ENCODE measurements around the gene PIK3R1. TPM values are rescaled to one million over a fixed set of nuclear protein-coding genes. Genes with fewer than 3 reads are reported as not detected.

Gene PIK3R1
- total RNA-seq, 1 donor from 2014 or later = 60.0 TPM

DNA sequence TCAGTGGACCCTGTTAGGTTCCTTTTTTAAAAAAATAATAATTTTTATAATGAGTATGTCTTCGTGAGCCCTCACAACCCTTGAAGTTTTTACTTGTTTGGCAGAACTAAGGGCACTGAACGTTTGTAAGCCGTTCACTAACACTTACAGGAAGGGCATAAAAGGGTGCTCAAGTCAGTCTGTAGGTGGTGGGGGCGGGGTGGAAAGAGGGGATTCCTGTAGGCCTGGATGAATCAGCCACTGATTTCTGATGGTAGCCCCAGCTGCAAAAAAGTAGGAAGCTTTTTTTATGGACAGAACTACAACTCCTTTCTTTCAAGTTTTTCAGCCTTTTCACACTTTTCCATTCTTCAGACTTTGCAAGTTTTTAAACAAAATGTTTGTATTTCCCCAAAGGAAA lies 35.8 kb downstream of the PIK3R1 start:
- no peaks in the 10 kb centered on the region for H3K27me3 Mint-ChIP-seq (ENCODE audit: low read depth)
- intact Hi-C loops (cut with micrococcal nuclease) = loop anchor here (2.0 to 10.0 kb wide), 3 partner anchors 37 to 1047 kb away; partner anchors contain the start of gene PIK3R1
- no peaks in the 10 kb centered on the region for H3K9me3 Mint-ChIP-seq
- H3K36me3 Mint-ChIP-seq (ENCODE audit: low read depth) = peaks cover 18% of the 10 kb centered on the region
- no peak for DNase-seq (ENCODE audit: low spot score)
- H3K4me3 Mint-ChIP-seq (ENCODE audit: low read depth) = no peak overlapping the region
- H3K4me1 Mint-ChIP-seq (ENCODE audit: low read depth) = peaks cover 73% of the 10 kb centered on the region
- H3K27ac Mint-ChIP-seq = peak overlapping the region; percentile 44

DNA sequence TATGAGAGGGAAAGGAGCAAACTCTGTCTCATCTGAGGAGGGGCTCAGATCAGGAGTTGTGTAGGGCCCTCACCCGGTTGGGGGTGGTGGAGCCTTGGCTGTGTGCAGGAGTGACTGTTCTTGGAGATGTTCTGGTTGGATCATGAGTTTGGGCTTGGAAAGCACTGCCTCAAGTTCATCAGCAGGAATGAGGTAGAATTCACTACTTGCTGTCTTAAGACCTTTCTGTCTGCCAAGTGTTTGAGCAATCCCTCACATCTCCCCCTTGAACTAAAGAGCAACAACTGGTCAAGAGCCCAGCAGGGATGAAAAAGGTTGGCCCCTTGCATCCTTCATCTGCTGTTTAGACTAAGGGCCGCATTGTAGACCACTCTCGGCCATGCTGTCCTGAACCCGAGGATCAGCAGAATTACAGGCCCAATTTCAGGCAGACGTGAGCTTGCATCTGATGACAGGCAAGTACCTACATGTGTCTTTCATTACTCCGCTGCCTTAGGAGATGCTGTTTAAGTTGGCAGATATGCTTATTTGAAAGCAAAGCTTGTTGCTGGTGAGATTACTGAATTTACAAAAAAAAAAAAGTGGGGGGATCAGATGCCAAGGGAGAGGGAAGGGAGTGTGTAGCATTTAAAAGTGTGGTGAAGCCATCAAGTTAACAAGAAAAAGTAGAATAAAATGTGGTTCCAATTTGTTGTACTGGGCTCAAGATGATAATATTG lies 36.4 kb downstream of the PIK3R1 start:
- Mint-ChIP-seq H3K36me3 (ENCODE audit: low read depth) (peaks cover 21% of the 10 kb centered on the region), H3K27ac (peak overlapping the region; percentile 44), H3K27me3 (ENCODE audit: low read depth) (no peaks in the 10 kb centered on the region), H3K4me1 (ENCODE audit: low read depth) (peaks cover 76% of the 10 kb centered on the region), H3K4me3 (ENCODE audit: low read depth) (no peak overlapping the region), H3K9me3 (no peaks in the 10 kb centered on the region)
- intact Hi-C loops (cut with micrococcal nuclease) = loop anchor here (2.0 to 10.0 kb wide), 3 partner anchors 37 to 1047 kb away; partner anchors contain the start of gene PIK3R1
- DNase-seq (ENCODE audit: low spot score) = no peak

DNA sequence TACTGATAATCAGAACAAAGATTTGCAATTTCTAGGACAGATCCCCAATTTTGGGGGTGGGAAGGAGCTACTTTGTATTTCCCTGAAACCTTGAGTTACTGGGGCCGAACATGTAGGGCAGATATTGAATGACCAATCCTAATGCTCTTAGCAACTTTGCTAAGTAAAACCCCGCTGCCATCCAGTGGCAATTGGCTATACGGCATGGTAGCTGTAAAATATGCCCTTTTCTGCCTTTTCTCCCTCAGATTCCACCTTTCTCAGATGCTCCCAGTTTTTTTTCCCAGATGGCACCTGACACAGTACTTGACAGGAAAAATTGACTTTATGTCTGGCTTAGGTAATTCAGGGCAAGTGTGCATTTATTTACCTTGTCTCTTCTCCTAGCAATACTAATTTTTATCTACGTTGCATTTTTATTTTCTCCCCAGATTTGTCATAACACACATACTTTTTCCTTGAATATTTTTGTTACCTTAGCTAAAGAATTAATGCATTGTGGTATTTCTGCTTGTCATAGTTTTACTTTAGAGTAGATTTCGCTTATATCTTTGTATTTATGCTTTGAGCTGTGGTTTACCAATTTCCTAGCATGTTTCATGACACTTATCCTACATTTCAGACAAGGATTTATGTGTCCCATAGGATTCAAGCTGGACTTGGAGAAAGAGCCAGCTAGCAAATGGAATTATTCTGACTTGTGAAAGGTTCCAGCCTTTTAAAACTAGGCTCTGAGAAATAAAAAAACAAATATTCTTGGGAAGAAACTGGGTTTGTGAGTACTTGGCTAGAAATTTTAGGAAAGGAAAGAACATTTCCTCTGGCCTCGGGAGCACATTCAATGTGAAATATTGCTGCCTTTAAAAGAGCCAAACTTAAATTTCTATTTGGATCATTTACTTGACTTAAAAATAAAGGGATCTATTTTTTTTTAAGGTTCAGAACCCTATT lies 37.4 kb downstream of the PIK3R1 start:
- H3K9me3 Mint-ChIP-seq = no peaks in the 10 kb centered on the region
- DNase-seq (ENCODE audit: low spot score) = no peak
- H3K27ac Mint-ChIP-seq = no peak overlapping the region
- no peaks in the 10 kb centered on the region for H3K27me3 Mint-ChIP-seq (ENCODE audit: low read depth)
- intact Hi-C loops (cut with micrococcal nuclease) = loop anchor here (5.0 to 10.0 kb wide), 2 partner anchors 1006 to 1048 kb away; no protein-coding TSS in a partner anchor
- peaks cover 85% of the 10 kb centered on the region for H3K4me1 Mint-ChIP-seq (ENCODE audit: low read depth)
- H3K4me3 Mint-ChIP-seq (ENCODE audit: low read depth) = no peak overlapping the region
- H3K36me3 Mint-ChIP-seq (ENCODE audit: low read depth) = peaks cover 23% of the 10 kb centered on the region

DNA sequence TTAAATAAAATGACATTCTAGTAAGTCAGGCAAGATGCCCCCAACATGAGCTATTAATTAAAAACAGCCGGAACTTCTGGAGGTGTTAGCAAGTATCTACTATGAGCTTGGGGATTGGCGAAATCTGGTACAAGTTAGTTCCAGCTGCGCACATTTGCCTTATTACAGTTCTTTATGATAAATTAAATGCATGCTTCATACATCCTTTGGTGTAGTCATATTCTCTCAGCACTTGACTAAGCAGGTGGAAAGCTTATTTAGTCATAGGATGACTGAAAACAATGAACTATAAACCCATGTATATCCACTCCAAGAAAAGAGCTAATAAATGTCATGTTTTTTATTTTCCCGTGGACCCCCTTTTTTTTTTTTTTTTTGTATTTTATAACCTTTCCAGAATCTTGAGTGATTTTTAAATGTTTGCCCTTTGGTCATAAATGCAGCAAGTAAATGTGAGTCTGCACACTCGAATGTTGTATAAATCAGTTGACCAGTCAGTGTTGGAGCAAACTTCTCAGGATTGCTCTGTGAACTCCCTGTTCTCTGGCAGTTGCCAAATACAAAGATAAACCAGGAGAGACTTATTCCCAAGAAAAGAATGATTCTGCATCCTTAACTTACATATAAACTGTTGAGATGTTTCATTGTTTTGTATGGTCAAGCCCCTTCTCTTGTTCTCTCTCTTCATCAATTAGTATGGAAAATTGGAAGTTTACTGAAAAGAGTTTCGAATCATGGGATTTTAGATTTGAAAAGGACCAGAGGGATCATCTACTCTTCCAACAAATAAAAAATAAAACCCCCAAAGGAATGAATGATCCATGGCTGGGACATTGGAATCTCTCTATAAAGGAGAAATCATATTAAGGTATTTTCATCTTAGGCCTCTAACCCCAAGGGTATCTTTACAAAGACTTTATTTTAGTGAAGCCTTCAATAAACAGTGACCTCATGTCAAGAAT lies 38.3 kb downstream of the PIK3R1 start:
- Mint-ChIP-seq H3K4me1 (ENCODE audit: low read depth) (peaks cover 88% of the 10 kb centered on the region), H3K36me3 (ENCODE audit: low read depth) (peaks cover 22% of the 10 kb centered on the region), H3K27me3 (ENCODE audit: low read depth) (no peaks in the 10 kb centered on the region), H3K9me3 (no peaks in the 10 kb centered on the region), H3K4me3 (ENCODE audit: low read depth) (no peak overlapping the region), H3K27ac (no peak overlapping the region)
- intact Hi-C loops (cut with micrococcal nuclease) = loop anchor here (2.0 to 10.0 kb wide), 3 partner anchors 13 to 1049 kb away; no protein-coding TSS in a partner anchor
- DNase-seq (ENCODE audit: low spot score) = no peak

DNA sequence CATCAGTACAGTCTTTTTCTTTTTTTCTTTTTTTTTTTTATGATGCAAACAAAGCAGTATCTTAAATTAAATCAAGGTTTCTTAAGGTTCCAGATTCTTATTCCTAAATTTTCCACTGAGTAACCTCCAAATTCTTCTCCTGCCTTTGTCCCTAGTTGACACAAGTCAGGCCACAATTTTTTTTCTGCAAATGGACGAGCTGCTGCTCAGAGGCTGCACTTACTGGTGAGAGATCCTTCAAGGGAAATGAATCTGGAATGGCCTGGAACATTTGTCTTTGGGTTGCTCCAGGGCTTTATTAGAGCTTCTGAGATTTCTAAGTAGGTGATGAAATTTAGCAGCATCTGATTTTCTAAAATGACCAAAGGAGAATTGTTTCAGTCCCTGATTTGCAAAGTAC lies 39.3 kb downstream of the PIK3R1 start:
- intact Hi-C loops (cut with micrococcal nuclease) = loop anchor here (2.0 to 10.0 kb wide), 3 partner anchors 14 to 1050 kb away; no protein-coding TSS in a partner anchor
- Mint-ChIP-seq H3K27ac (no peak overlapping the region), H3K4me3 (ENCODE audit: low read depth) (no peak overlapping the region), H3K36me3 (ENCODE audit: low read depth) (peaks cover 28% of the 10 kb centered on the region), H3K9me3 (no peaks in the 10 kb centered on the region), H3K27me3 (ENCODE audit: low read depth) (no peaks in the 10 kb centered on the region), H3K4me1 (ENCODE audit: low read depth) (peaks cover 88% of the 10 kb centered on the region)
- no peak for DNase-seq (ENCODE audit: low spot score)

DNA sequence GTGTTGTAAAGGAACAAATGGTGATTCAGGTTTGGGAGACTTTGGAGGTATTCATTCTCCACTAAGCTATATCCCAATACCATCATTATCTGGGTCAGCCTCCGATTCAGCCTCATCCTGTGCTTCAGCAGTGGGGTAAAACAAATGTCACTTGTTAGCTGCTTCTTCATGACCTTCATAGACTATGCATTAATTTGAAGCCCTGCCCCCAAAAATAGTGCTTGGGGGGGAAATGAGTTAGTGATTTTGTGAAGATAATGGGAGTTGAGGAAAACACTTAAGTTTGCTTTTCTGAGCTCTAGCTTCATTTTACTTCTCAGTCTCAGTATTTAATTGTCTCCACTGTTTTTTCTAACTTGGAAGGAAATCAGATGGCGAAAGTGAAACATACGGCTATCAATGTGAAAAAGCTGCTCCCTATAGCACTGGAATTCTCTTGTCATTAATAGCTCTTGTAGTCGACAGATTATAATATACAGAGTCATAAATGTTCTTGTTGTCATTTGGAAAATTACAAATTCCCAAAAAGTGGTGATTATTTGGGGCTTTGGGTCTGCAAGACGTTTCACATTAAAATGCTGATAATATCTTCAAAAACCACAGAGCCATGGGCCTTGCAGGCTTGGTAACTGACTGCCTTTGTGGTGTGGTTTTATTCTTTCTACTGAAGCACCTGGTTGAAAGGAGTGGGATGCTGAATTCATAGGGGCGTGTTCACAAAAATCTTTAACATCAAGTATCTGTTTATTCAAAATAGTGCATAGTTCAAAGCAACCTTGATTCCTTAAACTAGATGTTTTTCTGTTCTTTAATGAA lies 40.0 kb downstream of the PIK3R1 start:
- Mint-ChIP-seq H3K27me3 (ENCODE audit: low read depth) (no peaks in the 10 kb centered on the region), H3K9me3 (no peaks in the 10 kb centered on the region), H3K36me3 (ENCODE audit: low read depth) (peaks cover 33% of the 10 kb centered on the region), H3K4me1 (ENCODE audit: low read depth) (peaks cover 88% of the 10 kb centered on the region), H3K4me3 (ENCODE audit: low read depth) (peak overlapping the region; percentile 60), H3K27ac (peak overlapping the region; percentile 77)
- intact Hi-C loops (cut with micrococcal nuclease) = loop anchor here (2.0 to 10.0 kb wide), 2 partner anchors 15 to 1051 kb away; no protein-coding TSS in a partner anchor
- no peak for DNase-seq (ENCODE audit: low spot score)

DNA sequence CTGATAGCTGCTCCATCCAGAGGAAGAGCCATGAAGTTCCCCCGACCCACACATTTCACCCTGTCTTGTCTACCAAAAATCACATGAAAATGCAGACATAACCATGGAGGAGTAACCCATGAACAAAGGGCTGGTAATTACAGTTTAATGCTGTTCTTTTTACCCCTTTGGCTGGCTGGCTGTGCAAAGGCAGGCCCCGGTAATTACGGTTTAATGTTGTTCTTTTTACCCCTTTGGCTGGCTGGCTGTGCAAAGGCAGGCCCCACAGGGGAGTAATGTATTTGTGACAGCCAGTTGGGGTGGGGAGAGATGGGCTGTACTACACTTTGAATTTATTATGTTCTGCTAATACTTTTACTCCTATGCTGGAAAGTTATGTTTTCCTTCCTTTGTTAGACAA lies 41.7 kb downstream of the PIK3R1 start:
- DNase-seq (ENCODE audit: low spot score) = no peak
- H3K36me3 Mint-ChIP-seq (ENCODE audit: low read depth) = peaks cover 36% of the 10 kb centered on the region
- peaks cover 86% of the 10 kb centered on the region for H3K4me1 Mint-ChIP-seq (ENCODE audit: low read depth)
- intact Hi-C loops (cut with micrococcal nuclease) = loop anchor here (10.0 kb wide), 1 partner anchor 1052 kb away; no protein-coding TSS in a partner anchor
- H3K27me3 Mint-ChIP-seq (ENCODE audit: low read depth) = no peaks in the 10 kb centered on the region
- no peak overlapping the region for H3K27ac Mint-ChIP-seq
- no peak overlapping the region for H3K4me3 Mint-ChIP-seq (ENCODE audit: low read depth)
- no peaks in the 10 kb centered on the region for H3K9me3 Mint-ChIP-seq

DNA sequence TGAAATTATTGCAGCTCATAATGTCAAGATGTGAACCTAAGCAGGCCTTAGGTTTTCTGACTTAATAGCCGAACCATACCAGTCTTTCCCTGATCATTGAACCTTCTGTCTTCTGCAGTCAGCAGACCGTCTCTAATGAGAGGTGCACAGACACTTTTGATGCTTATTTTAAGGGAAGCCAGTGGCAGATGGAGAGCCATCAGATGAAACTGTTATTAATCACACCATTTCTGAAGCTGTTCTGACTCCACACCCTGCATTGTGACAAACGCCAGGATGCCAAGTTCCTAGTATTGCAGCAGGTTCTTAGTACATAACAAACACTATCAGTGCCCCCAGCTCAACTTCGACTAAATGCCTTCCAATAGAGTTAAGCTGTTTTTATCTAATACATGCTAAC lies 43.0 kb downstream of the PIK3R1 start:
- intact Hi-C loops (cut with micrococcal nuclease) = loop anchor here (10.0 kb wide), 1 partner anchor 1054 kb away; no protein-coding TSS in a partner anchor
- peaks cover 79% of the 10 kb centered on the region for H3K4me1 Mint-ChIP-seq (ENCODE audit: low read depth)
- H3K27ac Mint-ChIP-seq = peak overlapping the region; percentile 43

DNA sequence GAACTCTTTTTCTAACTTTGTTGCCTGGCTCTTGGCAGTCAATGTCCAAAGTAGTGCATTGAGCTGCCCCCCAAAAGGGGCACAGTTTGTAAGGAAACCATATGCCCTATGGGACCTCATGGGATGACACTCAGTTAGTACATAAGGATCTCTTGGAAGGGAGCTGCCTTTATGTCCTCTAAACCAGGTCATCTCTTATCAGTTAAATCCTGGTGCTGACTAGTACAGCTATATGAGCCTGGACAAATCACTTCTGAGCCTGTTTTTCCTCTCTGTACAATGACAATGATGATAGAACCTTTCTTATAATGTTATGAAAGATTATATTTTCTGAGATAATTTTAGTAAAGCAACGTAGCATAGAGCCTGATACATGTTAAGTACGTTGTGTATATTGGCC lies 44.1 kb downstream of the PIK3R1 start:
- peaks cover 71% of the 10 kb centered on the region for H3K4me1 Mint-ChIP-seq (ENCODE audit: low read depth)
- H3K4me3 Mint-ChIP-seq (ENCODE audit: low read depth) = no peak overlapping the region
- H3K27ac Mint-ChIP-seq = no peak overlapping the region
- H3K27me3 Mint-ChIP-seq (ENCODE audit: low read depth) = no peaks in the 10 kb centered on the region
- no peaks in the 10 kb centered on the region for H3K9me3 Mint-ChIP-seq
- H3K36me3 Mint-ChIP-seq (ENCODE audit: low read depth) = peaks cover 32% of the 10 kb centered on the region
- intact Hi-C loops (cut with micrococcal nuclease) = loop anchor here (2.0 to 10.0 kb wide), 3 partner anchors 15 to 1055 kb away; no protein-coding TSS in a partner anchor
- no peak for DNase-seq (ENCODE audit: low spot score)

More for the DNA sequence above, 43.0 kb downstream of the PIK3R1 start:
- Mint-ChIP-seq H3K4me3 (ENCODE audit: low read depth) (no peak overlapping the region), H3K36me3 (ENCODE audit: low read depth) (peaks cover 36% of the 10 kb centered on the region), H3K27me3 (ENCODE audit: low read depth) (no peaks in the 10 kb centered on the region), H3K9me3 (no peaks in the 10 kb centered on the region)
- no peak for DNase-seq (ENCODE audit: low spot score)

DNA sequence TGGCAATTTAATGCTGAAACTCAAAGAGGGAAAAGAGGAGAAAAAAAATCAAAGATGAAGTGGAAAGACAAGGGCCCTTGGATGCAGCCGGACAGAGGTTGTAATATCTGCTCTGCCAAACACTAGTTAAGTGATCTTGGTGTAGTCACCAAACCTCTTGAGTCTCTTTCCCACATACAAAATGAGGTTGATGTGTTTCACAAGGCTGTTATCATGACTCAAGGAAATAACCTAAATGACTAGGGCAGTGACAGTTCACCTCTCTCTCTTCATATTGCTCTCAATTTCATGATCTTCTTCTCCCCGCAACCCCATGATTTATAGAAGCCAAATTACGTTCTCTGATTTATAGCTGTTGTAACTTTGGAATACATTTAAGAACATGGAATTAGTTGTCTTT lies 44.9 kb downstream of the PIK3R1 start:
- Mint-ChIP-seq H3K9me3 (no peaks in the 10 kb centered on the region), H3K36me3 (ENCODE audit: low read depth) (peaks cover 28% of the 10 kb centered on the region), H3K27ac (peak overlapping the region; percentile 16), H3K4me3 (ENCODE audit: low read depth) (no peak overlapping the region), H3K4me1 (ENCODE audit: low read depth) (peaks cover 71% of the 10 kb centered on the region), H3K27me3 (ENCODE audit: low read depth) (no peaks in the 10 kb centered on the region)
- no peak for DNase-seq (ENCODE audit: low spot score)
- intact Hi-C loops (cut with micrococcal nuclease) = loop anchor here (2.0 to 10.0 kb wide), 2 partner anchors 14 to 746 kb away; no protein-coding TSS in a partner anchor

DNA sequence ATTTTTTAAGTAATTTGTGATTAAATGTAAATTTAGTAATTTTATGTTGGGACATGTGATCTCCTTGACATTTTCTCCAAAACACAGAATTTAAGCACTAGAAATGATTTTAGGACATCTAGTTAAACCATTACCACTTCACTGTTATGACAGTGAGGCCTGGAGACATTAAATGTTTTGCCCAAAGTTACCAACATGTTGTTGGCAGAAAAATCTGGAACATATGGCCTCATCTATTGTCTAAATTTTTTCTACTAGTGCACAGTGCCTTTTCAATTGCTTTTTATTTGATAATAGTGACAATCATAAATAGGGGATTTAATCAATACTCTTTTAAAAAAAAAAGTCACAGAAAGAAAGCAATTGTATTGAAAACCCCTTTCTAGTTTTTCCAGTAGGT lies 45.6 kb downstream of the PIK3R1 start:
- no peak for DNase-seq (ENCODE audit: low spot score)
- Mint-ChIP-seq H3K9me3 (no peaks in the 10 kb centered on the region), H3K27me3 (ENCODE audit: low read depth) (no peaks in the 10 kb centered on the region), H3K4me1 (ENCODE audit: low read depth) (peaks cover 73% of the 10 kb centered on the region), H3K4me3 (ENCODE audit: low read depth) (no peak overlapping the region), H3K36me3 (ENCODE audit: low read depth) (peaks cover 28% of the 10 kb centered on the region), H3K27ac (no peak overlapping the region)
- intact Hi-C loops (cut with micrococcal nuclease) = loop anchor here (2.0 to 10.0 kb wide), 2 partner anchors 14 to 746 kb away; no protein-coding TSS in a partner anchor

All from activated T-helper 2 cell treated with anti-CD3 and anti-CD28 coated beads, Interferon-gamma antibody, Interleukin-2, Interleukin-4, amounts not matched to agents 10 μg/mL and 5 μg/mL and 100 μg/mL, durations not matched to agents 14 hours and 24 hours and 36 hours (primary cell).